A673 (cell line): ENCODE measurements around the gene CLASP1. TPM values are rescaled to one million over a fixed set of nuclear protein-coding genes. Genes with fewer than 3 reads are reported as not detected.

ENCODE experiments used
- BruUV-seq: library from RNA; stranded (reverse); fragments of 400-500 nt; replicated peaks from 2 replicates; lab custom pipeline; 2021; lab: Mats Ljungman, UMichigan
- CTCF ChIA-PET: fragments of 300-600 bp; sonication (Branson Sonifier 250); formaldehyde crosslinking; loops from one replicate; lab custom pipeline; 2022; ENCODE audit warnings: antibody characterized with exemption; lab: Charles Lee
- POLR2A ChIA-PET: fragments of 300-600 bp; sonication (Branson Sonifier 250); formaldehyde crosslinking; loops from one replicate; lab custom pipeline; 2022; ENCODE audit warnings: antibody characterized with exemption; ENCODE audit not compliant: low non-redundant PET; lab: Charles Lee
- DNase-seq: peaks from one replicate; pipeline ENCODE4 v3.0.0-alpha.2; 2015; ENCODE audit warnings: low spot score
- H3K27ac ChIP-seq: fragments of 200-600 bp; sonication (generic); 2 replicates; pipeline ENCODE4 v1.5.1; 2016; ENCODE audit warnings: mixed run types, low read depth, mild to moderate bottlenecking, mixed read lengths, antibody characterized with exemption, low read length; ENCODE audit not compliant: poor library complexity, severe bottlenecking
- H3K27me3 ChIP-seq: fragments of 200-600 bp; sonication (generic); replicated peaks from 2 replicates; pipeline ENCODE4 v1.6.1; 2017; ENCODE audit warnings: mixed run types, low read depth, mild to moderate bottlenecking, mixed read lengths, antibody characterized with exemption, low read length; ENCODE audit not compliant: insufficient read depth, poor library complexity
- H3K36me3 ChIP-seq: fragments of 200-600 bp; sonication (generic); 2 replicates; pipeline ENCODE4 v1.6.1; 2016; ENCODE audit warnings: mixed run types, mild to moderate bottlenecking, mixed read lengths, antibody characterized with exemption, low read length; ENCODE audit not compliant: insufficient read depth, poor library complexity, severe bottlenecking
- H3K4me1 ChIP-seq: fragments of 200-600 bp; sonication (generic); 2 replicates; pipeline ENCODE4 v1.6.1; 2017; ENCODE audit warnings: mixed run types, mild to moderate bottlenecking, mixed read lengths, antibody characterized with exemption, low read length; ENCODE audit not compliant: insufficient read depth, poor library complexity, severe bottlenecking
- H3K4me3 ChIP-seq: fragments of 200-600 bp; sonication (generic); 2 replicates; pipeline ENCODE4 v1.5.1; 2016; ENCODE audit warnings: low read depth, mixed run types, mild to moderate bottlenecking, mixed read lengths, low read length; ENCODE audit not compliant: poor library complexity, severe bottlenecking
- H3K9me3 ChIP-seq: fragments of 200-600 bp; sonication (generic); 2 replicates; pipeline ENCODE4 v1.6.1; 2016; ENCODE audit warnings: mixed run types, low read depth, mild to moderate bottlenecking, mixed read lengths, antibody characterized with exemption, low read length; ENCODE audit not compliant: poor library complexity, severe bottlenecking
- CTCF ChIP-seq: fragments of 300-800, 200-600 bp; sonication (generic); conservative IDR thresholded peaks from 2 replicates; pipeline ENCODE4 v1.5.1; 2017; ENCODE audit warnings: low read depth, mild to moderate bottlenecking, antibody characterized with exemption, low read length, moderate library complexity, mixed read lengths
- EZH2 ChIP-seq: fragments of 200-600 bp; sonication (generic); IDR thresholded peaks from 2 replicates; pipeline ENCODE4 v1.6.1; 2017; ENCODE audit warnings: borderline replicate concordance, low read depth, mild to moderate bottlenecking, mixed read lengths, antibody characterized with exemption, low read length; ENCODE audit not compliant: poor library complexity, severe bottlenecking
- intact Hi-C: fragments of 100-400 bp; cut with micrococcal nuclease; formaldehyde crosslinking; loops from one replicate; pipeline ENCODE4 v1.10.0; 2022; ENCODE audit not compliant: unreplicated experiment
- total RNA-seq: library from RNA; stranded (reverse); gene quantifications from 2 replicates; pipeline ENCODE4 v1.2.3, GENCODE V29; 2021

The CLASP1 gene
- total RNA-seq, 1 experiment from 2014 or later: 69.1 TPM

- Histone ChIP-seq H3K27me3 (no peaks in the 10 kb centered on the region), H3K27ac (no peak overlapping the region), H3K4me1 (peaks cover 3% of the 10 kb centered on the region), H3K9me3 (no peaks in the 10 kb centered on the region), H3K4me3 (no peak overlapping the region), H3K36me3 (peaks cover 4% of the 10 kb centered on the region)
- POLR2A ChIA-PET: no interaction called here
- no peak for DNase-seq
- TF ChIP-seq CTCF (no peak), EZH2 (no peak)
- intact Hi-C loops: no loop called here
- CTCF ChIA-PET: no interaction called here
- no TSS peak for BruUV-seq
Observed at GRCh38 chr2:121638333-121638732, 10.9 kb downstream of the CLASP1 start.

GRCh38 chr2:121635371-121635770 lies 13.9 kb downstream of the CLASP1 start:
- peaks cover 3% of the 10 kb centered on the region for H3K4me1 ChIP-seq
- POLR2A ChIA-PET: no interaction called here
- CTCF ChIA-PET: no interaction called here
- no peaks in the 10 kb centered on the region for H3K27me3 ChIP-seq
- no peak overlapping the region for H3K27ac ChIP-seq
- H3K9me3 ChIP-seq: no peaks in the 10 kb centered on the region
- no peak overlapping the region for H3K4me3 ChIP-seq
- intact Hi-C loops: no loop called here
- no peak for TF ChIP-seq CTCF
- no peak for TF ChIP-seq EZH2
- no peak for DNase-seq
- no TSS peak for BruUV-seq
- H3K36me3 ChIP-seq: peaks cover 4% of the 10 kb centered on the region

- CTCF ChIA-PET: no interaction called here
- BruUV-seq: no TSS peak
- H3K27ac ChIP-seq: peak overlapping the region; percentile 4
- H3K36me3 ChIP-seq: peaks cover 4% of the 10 kb centered on the region
- H3K9me3 ChIP-seq: no peaks in the 10 kb centered on the region
- POLR2A ChIA-PET: no interaction called here
- TF ChIP-seq CTCF: no peak
- TF ChIP-seq EZH2: no peak
- no peaks in the 10 kb centered on the region for H3K27me3 ChIP-seq
- no peak overlapping the region for H3K4me3 ChIP-seq
- peak; percentile 3 for DNase-seq
- peaks cover 3% of the 10 kb centered on the region for H3K4me1 ChIP-seq
- intact Hi-C loops: no loop called here
Observed at GRCh38 chr2:121634354-121635307, 14.6 kb downstream of the CLASP1 start.
